A673 (cell line): Measurements from ENCODE around the gene MRPS35. TPM values are rescaled to one million over a fixed set of nuclear protein-coding genes. Genes with fewer than 3 reads are reported as not detected.

Experiments used
- total RNA-seq: library from RNA; stranded (reverse); gene quantifications from 2 replicates; pipeline ENCODE4 v1.2.3, GENCODE V29; 2021

Gene MRPS35
- total RNA-seq, 1 experiment from 2014 or later, result 65.9 TPM

Other genes starting within 250 kb of the MRPS35 start
- 41.2 and 49.1 TPM in 2 replicates for gene PPFIBP1, start 186.6 kb upstream of the MRPS35 start, total RNA-seq
- gene REP15, start 14.4 kb upstream of the MRPS35 start, total RNA-seq, result 1.1 and 1.5 TPM in 2 replicates
- gene KLHL42, start 69.4 kb downstream of the MRPS35 start, total RNA-seq, result 30.9 and 32.4 TPM in 2 replicates
- not detected in 2 replicates for gene MANSC4, start 69.4 kb downstream of the MRPS35 start, total RNA-seq